ENCODE measurements around the gene PIR. TPM values are rescaled to one million over a fixed set of nuclear protein-coding genes. Genes with fewer than 3 reads are reported as not detected.

The PIR gene
- total RNA-seq, 4 donors from 2014 or later = 9.8 to 54.7 (median 25.0) TPM

DNA sequence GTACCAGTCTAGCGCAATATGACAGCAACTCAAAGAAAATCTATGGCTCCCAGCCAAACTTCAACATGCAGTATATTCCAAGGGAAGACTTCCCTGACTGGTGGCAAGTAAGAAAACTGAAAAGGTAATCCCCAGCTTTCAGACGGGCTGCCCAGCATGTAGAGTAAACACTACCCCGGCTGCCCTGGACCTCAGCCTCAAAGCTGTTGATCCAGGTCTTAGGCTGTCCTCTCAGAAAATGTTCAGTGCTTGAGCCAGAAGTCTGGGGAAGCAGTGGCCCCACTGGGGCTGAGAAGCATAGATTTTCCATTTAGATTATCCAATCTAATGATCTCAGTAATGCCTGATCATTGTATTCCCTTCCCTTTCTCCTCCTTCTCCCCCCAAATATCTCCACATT lies 29.3 kb upstream of the PIR start:
- TF ChIP-seq, protein P1, sequence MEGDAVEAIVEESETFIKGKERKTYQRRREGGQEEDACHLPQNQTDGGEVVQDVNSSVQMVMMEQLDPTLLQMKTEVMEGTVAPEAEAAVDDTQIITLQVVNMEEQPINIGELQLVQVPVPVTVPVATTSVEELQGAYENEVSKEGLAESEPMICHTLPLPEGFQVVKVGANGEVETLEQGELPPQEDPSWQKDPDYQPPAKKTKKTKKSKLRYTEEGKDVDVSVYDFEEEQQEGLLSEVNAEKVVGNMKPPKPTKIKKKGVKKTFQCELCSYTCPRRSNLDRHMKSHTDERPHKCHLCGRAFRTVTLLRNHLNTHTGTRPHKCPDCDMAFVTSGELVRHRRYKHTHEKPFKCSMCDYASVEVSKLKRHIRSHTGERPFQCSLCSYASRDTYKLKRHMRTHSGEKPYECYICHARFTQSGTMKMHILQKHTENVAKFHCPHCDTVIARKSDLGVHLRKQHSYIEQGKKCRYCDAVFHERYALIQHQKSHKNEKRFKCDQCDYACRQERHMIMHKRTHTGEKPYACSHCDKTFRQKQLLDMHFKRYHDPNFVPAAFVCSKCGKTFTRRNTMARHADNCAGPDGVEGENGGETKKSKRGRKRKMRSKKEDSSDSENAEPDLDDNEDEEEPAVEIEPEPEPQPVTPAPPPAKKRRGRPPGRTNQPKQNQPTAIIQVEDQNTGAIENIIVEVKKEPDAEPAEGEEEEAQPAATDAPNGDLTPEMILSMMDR (IDR thresholded peaks at IDR 0.05) = no peak
- ATAC-seq (ENCODE audit: low FRiP score) (no peak), DNase-seq (ENCODE audit: low spot score) (no peak)

DNA sequence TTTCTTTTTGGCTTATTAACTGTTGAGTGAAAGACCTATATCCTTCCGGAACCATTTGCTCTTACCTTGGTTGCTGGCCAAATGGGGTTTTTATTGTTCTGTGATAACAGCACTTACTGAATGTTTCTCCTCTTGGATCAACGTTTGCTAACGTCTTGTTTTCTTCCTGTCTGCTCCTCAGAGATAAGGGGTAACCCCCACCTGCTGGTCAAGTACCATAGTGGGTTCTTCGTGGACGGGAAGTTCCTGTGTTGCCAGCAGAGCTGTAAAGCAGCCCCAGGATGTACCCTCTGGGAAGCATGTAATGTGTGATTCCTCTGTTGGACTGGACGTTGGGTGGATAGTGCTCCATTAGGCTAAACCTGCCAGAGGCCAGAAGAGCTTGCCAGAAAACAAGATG lies 22.8 kb upstream of the PIR start:
- no peak for DNase-seq (ENCODE audit: low spot score)
- ATAC-seq (ENCODE audit: low FRiP score) = no peak
- TF ChIP-seq, protein P1 (IDR thresholded peaks at IDR 0.05) = no peak

DNA sequence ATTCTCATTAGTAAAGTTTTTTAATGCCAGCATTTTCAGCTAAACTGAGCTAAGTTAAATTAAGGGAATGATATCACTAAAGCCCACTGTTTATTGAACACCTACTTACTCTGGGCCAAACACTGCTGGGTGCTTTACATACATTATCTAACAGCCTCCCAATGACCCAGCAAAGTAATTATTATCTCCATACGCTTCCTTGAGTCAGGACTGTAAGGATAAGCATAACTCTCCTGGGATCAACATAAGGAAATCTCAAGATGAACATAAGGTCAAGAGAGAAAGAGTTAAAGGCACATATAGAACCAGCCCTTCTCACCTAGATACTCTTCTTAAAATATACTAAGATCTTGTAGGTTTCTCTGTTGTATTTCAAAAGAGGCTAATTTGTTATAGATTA lies 21.1 kb upstream of the PIR start:
- DNase-seq (ENCODE audit: low spot score) = no peak
- TF ChIP-seq, protein P1 (IDR thresholded peaks at IDR 0.05) = no peak

DNA sequence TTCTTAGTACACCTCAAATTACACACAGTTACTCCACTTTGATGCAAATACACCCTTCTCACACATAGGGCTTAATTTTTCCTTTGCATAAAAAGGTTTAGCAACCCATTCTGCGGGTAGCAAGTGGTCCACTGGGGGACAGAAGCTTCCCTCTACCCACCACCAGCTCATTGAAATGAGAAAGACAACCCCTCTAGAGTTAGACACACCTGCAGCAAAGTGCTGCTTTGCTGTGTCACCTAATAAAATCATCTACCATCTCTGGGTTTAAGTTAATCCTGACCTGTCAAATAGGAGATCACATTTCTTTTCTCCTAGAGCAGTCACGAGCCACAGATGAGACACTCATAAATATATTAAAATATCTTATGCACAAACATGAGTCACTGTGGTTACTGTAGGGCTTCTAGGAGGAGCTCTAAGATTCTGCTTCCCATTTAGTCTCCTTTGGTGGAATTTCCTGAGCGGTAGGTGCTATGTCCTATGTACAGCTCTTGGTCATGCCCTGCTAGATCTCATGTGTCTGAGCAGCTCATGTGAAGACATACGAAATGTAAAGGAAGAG lies 19.4 kb upstream of the PIR start:
- TF ChIP-seq, protein P1 (IDR thresholded peaks at IDR 0.05) = no peak
- DNase-seq (ENCODE audit: low spot score) = no peak
- ATAC-seq (ENCODE audit: low FRiP score) = no peak

More for the DNA sequence above, 21.1 kb upstream of the PIR start:
- no peak for ATAC-seq (ENCODE audit: low FRiP score)

DNA sequence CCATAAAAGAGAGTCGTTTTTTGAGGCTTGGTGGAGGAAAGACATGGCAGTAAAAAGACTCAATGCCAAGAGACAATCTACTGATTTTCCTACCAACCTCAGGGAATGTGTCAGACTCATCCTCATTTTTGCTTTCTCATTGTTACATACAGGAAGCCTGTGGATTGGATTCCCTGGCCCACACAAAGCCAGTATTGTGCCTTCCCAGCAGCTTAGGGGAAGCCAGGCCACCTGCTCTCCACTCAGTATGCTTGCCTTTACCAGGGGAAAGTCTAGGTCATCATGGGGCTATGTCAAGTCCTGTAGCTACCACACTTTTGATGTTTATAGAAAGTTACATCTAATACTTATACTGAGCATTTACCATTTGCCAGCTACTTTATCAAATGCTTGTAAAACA lies 18.4 kb upstream of the PIR start:
- ATAC-seq (ENCODE audit: low FRiP score) (no peak), DNase-seq (ENCODE audit: low spot score) (no peak)
- TF ChIP-seq, protein P1 (IDR thresholded peaks at IDR 0.05) = no peak

DNA sequence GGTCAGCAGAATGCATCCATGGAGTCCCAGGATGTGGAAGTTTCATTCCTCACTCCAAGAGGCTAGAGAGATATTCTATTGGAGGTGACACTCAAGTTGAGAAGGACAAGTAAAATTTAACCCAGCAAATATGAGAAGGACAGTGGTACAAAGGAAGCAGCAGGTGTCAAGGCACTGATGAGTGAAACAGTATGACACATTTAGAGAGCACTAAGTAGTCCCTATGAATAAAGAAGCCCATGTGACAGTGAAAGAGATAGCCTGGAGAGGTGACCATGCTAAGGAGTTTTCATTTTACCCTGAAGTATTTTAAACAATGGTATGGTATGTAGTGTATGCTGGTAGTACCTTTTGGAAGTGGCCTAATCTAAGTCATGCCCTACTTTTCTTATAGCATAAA lies 16.7 kb upstream of the PIR start:
- TF ChIP-seq, protein P1 (IDR thresholded peaks at IDR 0.05) = no peak
- ATAC-seq (ENCODE audit: low FRiP score) (no peak), DNase-seq (ENCODE audit: low spot score) (no peak)

DNA sequence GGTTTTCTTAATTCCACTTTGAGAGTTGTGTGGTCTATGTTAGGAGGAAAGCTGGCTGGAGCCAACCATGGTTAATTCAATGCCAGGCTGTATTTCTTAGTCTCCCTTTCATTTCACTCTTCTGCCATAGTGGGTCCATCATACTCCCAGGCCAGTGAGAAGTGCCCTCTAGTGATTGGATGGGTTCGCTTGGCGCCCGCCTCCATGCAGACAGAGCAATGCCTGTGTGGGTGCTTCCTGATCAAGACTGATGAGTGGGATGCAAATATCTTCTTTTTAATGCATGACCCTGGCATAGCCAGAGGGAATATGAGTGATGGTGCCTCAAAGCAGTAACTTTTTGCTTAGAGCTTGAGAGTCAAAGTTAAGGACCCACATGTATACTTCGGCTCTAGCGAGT lies 13.9 kb upstream of the PIR start:
- no peak for ATAC-seq (ENCODE audit: low FRiP score)
- TF ChIP-seq, protein P1 (IDR thresholded peaks at IDR 0.05) = no peak
- no peak for DNase-seq (ENCODE audit: low spot score)

All from omental fat pad (tissue), 4 donors.